Pancreas (tissue), 10 donors: ENCODE data around the gene GOLPH3L. TPM values are rescaled to one million over a fixed set of nuclear protein-coding genes. Genes with fewer than 3 reads are reported as not detected.

Source experiments
- ATAC-seq, 4 donors: fragments of 200-7000 bp; cut with Tn5 transposase; one replicate each; pipeline versions ENCODE4 v1.8.0 to v1.9.1; 2020; ENCODE audit warnings: mild to moderate bottlenecking in 4 of 4, moderate library complexity in 4 of 4
- DNase-seq, 6 donors: peaks; one replicate each; pipeline ENCODE4 v3.0.0-alpha.2; 2020
- FAIRE-seq: peaks from 2 replicates; lab custom pipeline; 2012; peaks lifted over from hg19 to GRCh38; lab: Jason Lieb, UNC
- H3K27ac ChIP-seq, 4 donors: fragments of 200-600 bp; sonication (generic); 1 replicate in 3 of 4; 2 replicates in 1 of 4; pipeline versions ENCODE4 v1.5.0 to v1.8.0; 2020
- H3K27me3 ChIP-seq, 4 donors: fragments of 200-600 bp; one replicate each; pipeline ENCODE4 v1.8.0; 2021
- H3K36me3 ChIP-seq, 3 donors: fragments of 200-600 bp; sonication (generic) in 1 of 3; one replicate each; pipeline versions ENCODE4 v1.5.0 to v1.8.0; 2020 to 2021
- H3K4me1 ChIP-seq, 3 donors: fragments of 200-600 bp; one replicate each; pipeline ENCODE4 v1.8.0; 2021
- H3K4me3 ChIP-seq, 4 donors: fragments of 200-600 bp; sonication (generic) in 2 of 4; one replicate each; pipeline versions ENCODE4 v1.5.0 to v1.8.0; 2020 to 2021
- H3K9me3 ChIP-seq, 4 donors: fragments of 200-600 bp; one replicate each; pipeline ENCODE4 v1.8.0; 2021
- CTCF ChIP-seq, 4 donors: fragments of 200-600 bp; sonication (generic) in 3 of 4; IDR thresholded peaks; one replicate each; pipeline versions ENCODE4 v1.5.0 to v1.8.0; 2021; ENCODE audit warnings: antibody characterized with exemption in 4 of 4
- whole genome bisulfite sequencing, 2 donors: extraction: QIAGEN DNeasy Blood & Tissue Kit; methylation state at CpG; one replicate each; pipeline ENCODE4 v1.1.7; 2013; 5-methylcytosine and 5-hydroxymethylcytosine counted together
- intact Hi-C, 3 donors: fragments of 100-400 bp; cut with DNase I; formaldehyde crosslinking; loops; one replicate each; pipeline versions ENCODE4 v1.11.1 to v1.14.2; 2022
- polyA plus RNA-seq, 2 donors: library from polyadenylated mRNA; stranded (reverse); fragments of 200-250 nt; gene quantifications; one replicate each; pipeline ENCODE4 v1.2.3, GENCODE V29; 2013
- total RNA-seq, 6 donors: library from RNA; stranded (reverse); fragmentation: NEBNext Ultra II Directional in 4 of 6; extraction: Animal tissue kit (Norgen Biotek cat#: 25700) in 4 of 6; gene quantifications; one replicate each; pipeline versions ENCODE4 v1.2.1 to v1.2.4, GENCODE V29; 2021 to 2023
- donor health status: healthy with polysubstance abuse.
- donor health status: DM: no; HTN: no; CAD: no; lungs with moderate emphysema.
- donor health status: DM: no; HTN: no; CAD: no.
- donor health status: control.
- donor health status: control.
- donor health status: Bipolar disorder and iron deficiency.
- donor health status: DM: yes; HTN: yes; CAD: no.
- donor health status: DM: no; HTN: no; CAD: no.
- donor health status: DM: no; HTN: no; CAD: no.
- donor health status: DM: yes; HTN: yes; CAD: no.

The GOLPH3L gene
- total and polyA plus RNA-seq, 8 donors = 10.5 to 34.8 (median 23.3) TPM

- Histone ChIP-seq H3K4me1 (peaks cover 0 to 20% (median 9%) of the 10 kb centered on the region in 3 donors), H3K4me3 (no peak overlapping the region), H3K27ac (no peak overlapping the region), H3K36me3 (peaks cover 0 to 24% (median 13%) of the 10 kb centered on the region in 3 donors), H3K9me3 (no peaks in the 10 kb centered on the region), H3K27me3 (no peaks in the 10 kb centered on the region)
- DNase-seq (no peak), FAIRE-seq (no peak), ATAC-seq (no peak)
- TF ChIP-seq CTCF (IDR thresholded peaks at IDR 0.05) = no peak
- WGBS, 2 donors = 85 to 93% methylated on average over 1 of the region's 1 CpG
- intact Hi-C loops = no loop called here
Observed at GRCh38 chr1:150688763-150689162, 8.2 kb downstream of the GOLPH3L start.

GRCh38 chr1:150686275-150686674 lies 10.7 kb downstream of the GOLPH3L start:
- intact Hi-C loops = no loop called here
- Histone ChIP-seq H3K36me3 (peaks cover 0 to 15% (median 5%) of the 10 kb centered on the region in 3 donors), H3K27me3 (no peaks in the 10 kb centered on the region), H3K27ac (no peak overlapping the region), H3K4me1 (peaks cover 0 to 9% (median 4%) of the 10 kb centered on the region in 3 donors), H3K4me3 (no peak overlapping the region), H3K9me3 (no peaks in the 10 kb centered on the region)
- 98 to 100% methylated on average over 3 of the region's 3 CpGs for WGBS, 2 donors
- DNase-seq (no peak), ATAC-seq (no peak), FAIRE-seq (no peak)
- no peak for TF ChIP-seq CTCF (IDR thresholded peaks at IDR 0.05)

- intact Hi-C loops = no loop called here
- H3K9me3 ChIP-seq = no peaks in the 10 kb centered on the region
- no peak for TF ChIP-seq CTCF (IDR thresholded peaks at IDR 0.05)
- WGBS, 2 donors = 93 to 95% methylated on average over 1 of the region's 1 CpG
- H3K4me1 ChIP-seq = peaks cover 0 to 2% (median 0%) of the 10 kb centered on the region in 3 donors
- no peak overlapping the region for H3K4me3 ChIP-seq
- no peak for ATAC-seq
- no peaks in the 10 kb centered on the region for H3K27me3 ChIP-seq
- DNase-seq = no peak
- H3K27ac ChIP-seq = no peak overlapping the region
- no peak for FAIRE-seq
- peaks cover 0 to 11% (median 5%) of the 10 kb centered on the region in 3 donors for H3K36me3 ChIP-seq
Observed at GRCh38 chr1:150683914-150684313, 13.0 kb downstream of the GOLPH3L start.

- ATAC-seq = no peak
- WGBS, 2 donors = 100% methylated on average over 1 of the region's 1 CpG
- Histone ChIP-seq H3K9me3 (no peaks in the 10 kb centered on the region), H3K4me3 (no peak overlapping the region), H3K27ac (no peak overlapping the region), H3K27me3 (no peaks in the 10 kb centered on the region), H3K36me3 (no peaks in the 10 kb centered on the region), H3K4me1 (no peaks in the 10 kb centered on the region)
- no peak for TF ChIP-seq CTCF (IDR thresholded peaks at IDR 0.05)
- intact Hi-C loops = no loop called here
- FAIRE-seq = no peak
- no peak for DNase-seq
Observed at GRCh38 chr1:150678988-150679387, 18.0 kb downstream of the GOLPH3L start.

- peaks cover 0 to 4% (median 4%) of the 10 kb centered on the region in 3 donors for H3K36me3 ChIP-seq
Observed at GRCh38 chr1:150674881-150675280, 22.1 kb downstream of the GOLPH3L start.

More at GRCh38 chr1:150674881-150675280, 22.1 kb downstream of the GOLPH3L start:
- Histone ChIP-seq H3K27ac (no peak overlapping the region), H3K4me3 (no peak overlapping the region), H3K4me1 (no peaks in the 10 kb centered on the region), H3K9me3 (no peaks in the 10 kb centered on the region), H3K27me3 (no peaks in the 10 kb centered on the region)
- ATAC-seq = no peak
- no peak for DNase-seq
- 91 to 98% methylated on average over 4 of the region's 4 CpGs for WGBS, 2 donors
- intact Hi-C loops = no loop called here
- TF ChIP-seq CTCF (IDR thresholded peaks at IDR 0.05) = no peak
- no peak for FAIRE-seq
